B cell (primary cell): Measurements from ENCODE around the gene CRB1. TPM values are rescaled to one million over a fixed set of nuclear protein-coding genes. Genes with fewer than 3 reads are reported as not detected.

ENCODE experiments used
- ATAC-seq: fragments of 200-7000 bp; cut with Tn5 transposase; one replicate; pipeline ENCODE4 v1.10.0; 2021; ENCODE audit warnings: low read depth, mild to moderate bottlenecking, moderate number of reproducible peaks, moderate library complexity
- CTCF ChIA-PET: fragments of 350-600 bp; sonication (Branson Sonifier 250); formaldehyde crosslinking; loops from one replicate; lab custom pipeline; 2021; ENCODE audit warnings: antibody characterized with exemption, inconsistent platforms; lab: Charles Lee
- POLR2A ChIA-PET: fragments of 350-600 bp; sonication (Branson Sonifier 250); formaldehyde crosslinking; loops from one replicate; lab custom pipeline; 2021; ENCODE audit warnings: antibody characterized with exemption; lab: Charles Lee
- DNase-seq: peaks from one replicate; pipeline ENCODE4 v3.0.0; 2013
- H2AFZ ChIP-seq: 2 replicates; pipeline ENCODE4 v1.6.1; 2012; ENCODE audit warnings: mild to moderate bottlenecking, low read depth, low read length; ENCODE audit not compliant: insufficient read depth, poor library complexity, severe bottlenecking
- H3K27ac ChIP-seq, 2 donors: 1 replicate in 1 of 2; 2 replicates in 1 of 2; pipeline ENCODE4 v1.5.1; 2012 to 2013; ENCODE audit warnings: low read length in 2 of 2, mild to moderate bottlenecking in 2 of 2, moderate library complexity in 1 of 2
- H3K27me3 ChIP-seq, 4 experiments: fragments of 200-600 bp in 1 of 4; sonication (generic) in 1 of 4; replicated peaks in 1 of 4; 1 replicate in 2 of 4; 2 replicates in 2 of 4; pipeline versions ENCODE4 v1.6.1 to v1.7.0; 2013 to 2016; ENCODE audit warnings: low read length in 3 of 4, mild to moderate bottlenecking in 2 of 4, mixed read lengths in 1 of 4, moderate library complexity in 1 of 4; ENCODE audit not compliant: insufficient read depth in 4 of 4, control insufficient read depth in 3 of 4; ENCODE audit errors: control extremely low read depth in 1 of 4
- H3K36me3 ChIP-seq, 2 experiments: replicated peaks in 1 of 2; 1 replicate in 1 of 2; 2 replicates in 1 of 2; pipeline versions ENCODE4 v1.6.1 to v1.7.1; 2013; ENCODE audit warnings: low read length in 1 of 2; ENCODE audit not compliant: insufficient read depth in 2 of 2, control insufficient read depth in 1 of 2; ENCODE audit errors: control extremely low read depth in 1 of 2, extremely low read depth in 1 of 2
- H3K4me1 ChIP-seq, 2 donors: fragments of 200-600 bp in 1 of 2; sonication (generic) in 1 of 2; 1 replicate in 1 of 2; 2 replicates in 1 of 2; pipeline versions ENCODE4 v1.5.1 to v1.6.1; 2013 to 2017; ENCODE audit warnings: low read length in 2 of 2; ENCODE audit not compliant: control insufficient read depth in 2 of 2, insufficient read depth in 2 of 2
- H3K4me2 ChIP-seq: replicated peaks from 2 replicates; pipeline ENCODE3; 2012; ENCODE audit warnings: mild to moderate bottlenecking, low read depth, low read length; ENCODE audit not compliant: poor library complexity, severe bottlenecking
- H3K4me3 ChIP-seq, 5 experiments: fragments of 200-600 bp in 1 of 5; sonication (generic) in 1 of 5; 1 replicate in 3 of 5; 2 replicates in 2 of 5; pipeline versions ENCODE4 v1.5.1 to v1.7.0; 2011 to 2016; ENCODE audit warnings: low read length in 4 of 5, mild to moderate bottlenecking in 4 of 5, low read depth in 2 of 5, control low read depth in 1 of 5, moderate library complexity in 1 of 5; ENCODE audit not compliant: insufficient read depth in 1 of 5; ENCODE audit errors: control extremely low read depth in 1 of 5, extremely low read depth in 1 of 5
- H3K79me2 ChIP-seq: fragments of 200-600 bp; sonication (generic); one replicate; pipeline ENCODE4 v1.6.0; 2016; ENCODE audit warnings: low read length; ENCODE audit not compliant: control insufficient read depth, insufficient read depth
- H3K9ac ChIP-seq: fragments of 200-600 bp; sonication (generic); 2 replicates; pipeline ENCODE4 v1.6.1; 2017; ENCODE audit warnings: mild to moderate bottlenecking, low read length, moderate library complexity
- H3K9me3 ChIP-seq, 3 donors: one replicate each; pipeline versions ENCODE4 v1.6.1 to v1.7.1; 2013; ENCODE audit warnings: low read length in 2 of 3; ENCODE audit not compliant: control insufficient read depth in 2 of 3, insufficient read depth in 1 of 3; ENCODE audit errors: control extremely low read depth in 1 of 3
- H4K20me1 ChIP-seq: 2 replicates; pipeline ENCODE4 v1.6.0; 2012; ENCODE audit warnings: mild to moderate bottlenecking, low read length; ENCODE audit not compliant: insufficient read depth, control insufficient read depth, poor library complexity, severe bottlenecking
- H3K27ac Mint-ChIP-seq: one replicate; pipeline ENCODE4 v1.8.0; 2021; ENCODE audit warnings: mixed read lengths
- H3K27me3 Mint-ChIP-seq: one replicate; pipeline ENCODE4 v1.8.0; 2021; ENCODE audit warnings: mixed read lengths
- H3K4me1 Mint-ChIP-seq: one replicate; pipeline ENCODE4 v1.8.0; 2021; ENCODE audit warnings: mixed read lengths
- H3K4me3 Mint-ChIP-seq: one replicate; pipeline ENCODE4 v1.8.0; 2021; ENCODE audit warnings: mixed read lengths
- H3K9me3 Mint-ChIP-seq: one replicate; pipeline ENCODE4 v1.8.0; 2022; ENCODE audit warnings: mixed read lengths; ENCODE audit not compliant: insufficient read depth
- EZH2 ChIP-seq: IDR thresholded peaks from 2 replicates; pipeline ENCODE4 v1.6.1; 2012; ENCODE audit warnings: borderline replicate concordance, low read depth, mild to moderate bottlenecking, moderate library complexity, low read length; ENCODE audit not compliant: insufficient read depth, poor library complexity, severe bottlenecking
- WGBS: methylation state at CpG from one replicate; pipeline ENCODE4 v1.1.5; 2013; ENCODE audit warnings: missing lambda C conversion rate; ENCODE audit not compliant: insufficient coverage; 5-methylcytosine and 5-hydroxymethylcytosine counted together
- intact Hi-C: fragments of 100-400 bp; cut with micrococcal nuclease; formaldehyde crosslinking; loops from one replicate; pipeline ENCODE4 v1.10.0; 2022
- polyA plus RNA-seq: library from polyadenylated mRNA; depleted of rRNA; stranded (reverse); fragments of >200 nt; gene quantifications from 2 replicates; pipeline ENCODE4 v1.2.3, GENCODE V29; 2012
- total RNA-seq, 2 donors: library from RNA; stranded (reverse); fragments of 120-200 nt in 1 of 2; gene quantifications; 1 replicate in 1 of 2; 2 replicates in 1 of 2; pipeline versions ENCODE4 v1.2.3 to v1.2.4, GENCODE V29; 2013 to 2022
- TF ChIP-seq, protein P1 (sequence below): fragments of 200-600 bp; IDR thresholded peaks from one replicate; pipeline ENCODE4 v1.8.0; 2022; ENCODE audit warnings: antibody characterized with exemption, mild to moderate bottlenecking

The CRB1 gene
- total and polyA plus RNA-seq, 2 donors (not counting 1 experiment from before 2014, with no cell fraction given), result 0.15 TPM; not detected in 1

DNA sequence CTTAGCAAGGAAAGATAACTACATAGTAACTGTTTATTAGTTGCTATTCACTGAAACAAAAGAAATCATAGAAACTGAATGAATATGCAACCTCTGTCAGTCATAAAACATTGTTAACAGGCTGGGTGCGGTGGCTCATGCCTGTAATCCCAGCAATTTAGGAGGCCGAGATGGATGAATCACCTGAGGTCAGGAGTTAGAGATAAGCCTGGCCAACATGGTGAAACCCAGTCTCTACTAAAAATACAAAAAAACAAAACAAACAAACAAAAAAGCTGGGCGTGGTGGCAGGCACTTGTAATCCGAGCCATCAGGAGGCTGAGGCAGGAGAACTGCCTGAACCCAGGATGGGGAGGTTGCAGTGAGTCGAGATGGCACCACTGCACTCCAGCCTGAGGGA lies 44.1 kb downstream of the CRB1 start:
- POLR2A ChIA-PET, result no interaction called here
- no peak for DNase-seq
- H3K4me1 Mint-ChIP-seq, result no peaks in the 10 kb centered on the region
- Histone ChIP-seq H3K4me3 (no peak overlapping the region), H3K27me3 (no peaks in the 10 kb centered on the region), H3K4me2 (no peak overlapping the region), H3K9me3 (peaks cover 0 to 3% (median 0%) of the 10 kb centered on the region in 3 donors), H3K79me2 (no peaks in the 10 kb centered on the region), H2AFZ (no peak overlapping the region), H3K27ac (no peak overlapping the region), H3K9ac (no peak overlapping the region), H4K20me1 (no peaks in the 10 kb centered on the region), H3K4me1 (no peaks in the 10 kb centered on the region), H3K36me3 (no peaks in the 10 kb centered on the region)
- no peak overlapping the region for H3K27ac Mint-ChIP-seq
- CTCF ChIA-PET, result no interaction called here
- no peak for ATAC-seq
- H3K4me3 Mint-ChIP-seq, result no peak overlapping the region
- 100% methylated on average over 1 of the region's 5 CpGs for WGBS
- TF ChIP-seq, protein P1, sequence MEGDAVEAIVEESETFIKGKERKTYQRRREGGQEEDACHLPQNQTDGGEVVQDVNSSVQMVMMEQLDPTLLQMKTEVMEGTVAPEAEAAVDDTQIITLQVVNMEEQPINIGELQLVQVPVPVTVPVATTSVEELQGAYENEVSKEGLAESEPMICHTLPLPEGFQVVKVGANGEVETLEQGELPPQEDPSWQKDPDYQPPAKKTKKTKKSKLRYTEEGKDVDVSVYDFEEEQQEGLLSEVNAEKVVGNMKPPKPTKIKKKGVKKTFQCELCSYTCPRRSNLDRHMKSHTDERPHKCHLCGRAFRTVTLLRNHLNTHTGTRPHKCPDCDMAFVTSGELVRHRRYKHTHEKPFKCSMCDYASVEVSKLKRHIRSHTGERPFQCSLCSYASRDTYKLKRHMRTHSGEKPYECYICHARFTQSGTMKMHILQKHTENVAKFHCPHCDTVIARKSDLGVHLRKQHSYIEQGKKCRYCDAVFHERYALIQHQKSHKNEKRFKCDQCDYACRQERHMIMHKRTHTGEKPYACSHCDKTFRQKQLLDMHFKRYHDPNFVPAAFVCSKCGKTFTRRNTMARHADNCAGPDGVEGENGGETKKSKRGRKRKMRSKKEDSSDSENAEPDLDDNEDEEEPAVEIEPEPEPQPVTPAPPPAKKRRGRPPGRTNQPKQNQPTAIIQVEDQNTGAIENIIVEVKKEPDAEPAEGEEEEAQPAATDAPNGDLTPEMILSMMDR, result no peak
- no peak for TF ChIP-seq EZH2
- H3K9me3 Mint-ChIP-seq, result no peaks in the 10 kb centered on the region
- intact Hi-C loops, result no loop called here
- peaks cover 3% of the 10 kb centered on the region for H3K27me3 Mint-ChIP-seq

DNA sequence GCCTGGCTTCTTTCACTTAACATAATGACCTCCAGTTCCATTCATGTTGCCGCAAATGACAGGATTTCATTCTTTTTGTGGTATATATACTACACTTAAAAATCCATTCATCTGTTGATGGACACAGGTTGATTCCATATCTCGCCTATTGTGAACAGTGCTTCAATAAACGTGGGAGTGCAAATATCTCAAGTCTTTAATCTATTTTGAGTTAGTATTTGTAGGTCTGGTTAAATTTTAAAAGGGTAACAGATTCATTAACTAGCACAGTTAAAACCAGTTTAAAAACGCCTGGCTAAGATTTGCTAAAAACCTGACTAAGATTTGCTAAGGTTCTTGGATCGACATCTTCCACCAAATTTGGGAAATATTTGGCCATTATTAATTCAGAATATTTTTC lies 45.7 kb downstream of the CRB1 start:
- CTCF ChIA-PET, result interaction anchor here (1.6 kb wide), 1 partner anchor 134 kb away, joined by 4 read pairs; no protein-coding TSS in a partner anchor
- Histone ChIP-seq H3K36me3 (no peaks in the 10 kb centered on the region), H3K27ac (no peak overlapping the region), H3K79me2 (no peaks in the 10 kb centered on the region), H2AFZ (no peak overlapping the region), H3K4me3 (no peak overlapping the region), H3K9ac (no peak overlapping the region), H3K27me3 (no peaks in the 10 kb centered on the region), H3K9me3 (no peaks in the 10 kb centered on the region), H3K4me2 (no peak overlapping the region), H4K20me1 (no peaks in the 10 kb centered on the region), H3K4me1 (no peaks in the 10 kb centered on the region)
- H3K4me1 Mint-ChIP-seq, result no peaks in the 10 kb centered on the region
- ATAC-seq, result no peak
- DNase-seq, result no peak
- intact Hi-C loops, result no loop called here
- no peak overlapping the region for H3K4me3 Mint-ChIP-seq
- POLR2A ChIA-PET, result no interaction called here
- no peak overlapping the region for H3K27ac Mint-ChIP-seq
- no CpG with 5 or more reads among the region's 5 CpGs for WGBS
- no peaks in the 10 kb centered on the region for H3K9me3 Mint-ChIP-seq
- H3K27me3 Mint-ChIP-seq, result peaks cover 7% of the 10 kb centered on the region
- no peak for TF ChIP-seq EZH2
- TF ChIP-seq, protein P1, result no peak
